Inflammatory macrophage treated with lipopolysaccharide for 1 hour (primary cell): Measurements from ENCODE around the gene TMC7.
A peak's percentile ranks its signal among the peaks of the same experiment; 100 is the strongest.
"Not testable (repeated sequence)": the region's sequence is repeated elsewhere in the genome, so short reads cannot be mapped to it uniquely, and the experiment has no call there.

Source experiments
- DNase-seq, 2 donors: peaks; one replicate each; pipeline ENCODE4 v3.0.0-alpha.2; 2020 to 2022

TMC7 gene

DNA sequence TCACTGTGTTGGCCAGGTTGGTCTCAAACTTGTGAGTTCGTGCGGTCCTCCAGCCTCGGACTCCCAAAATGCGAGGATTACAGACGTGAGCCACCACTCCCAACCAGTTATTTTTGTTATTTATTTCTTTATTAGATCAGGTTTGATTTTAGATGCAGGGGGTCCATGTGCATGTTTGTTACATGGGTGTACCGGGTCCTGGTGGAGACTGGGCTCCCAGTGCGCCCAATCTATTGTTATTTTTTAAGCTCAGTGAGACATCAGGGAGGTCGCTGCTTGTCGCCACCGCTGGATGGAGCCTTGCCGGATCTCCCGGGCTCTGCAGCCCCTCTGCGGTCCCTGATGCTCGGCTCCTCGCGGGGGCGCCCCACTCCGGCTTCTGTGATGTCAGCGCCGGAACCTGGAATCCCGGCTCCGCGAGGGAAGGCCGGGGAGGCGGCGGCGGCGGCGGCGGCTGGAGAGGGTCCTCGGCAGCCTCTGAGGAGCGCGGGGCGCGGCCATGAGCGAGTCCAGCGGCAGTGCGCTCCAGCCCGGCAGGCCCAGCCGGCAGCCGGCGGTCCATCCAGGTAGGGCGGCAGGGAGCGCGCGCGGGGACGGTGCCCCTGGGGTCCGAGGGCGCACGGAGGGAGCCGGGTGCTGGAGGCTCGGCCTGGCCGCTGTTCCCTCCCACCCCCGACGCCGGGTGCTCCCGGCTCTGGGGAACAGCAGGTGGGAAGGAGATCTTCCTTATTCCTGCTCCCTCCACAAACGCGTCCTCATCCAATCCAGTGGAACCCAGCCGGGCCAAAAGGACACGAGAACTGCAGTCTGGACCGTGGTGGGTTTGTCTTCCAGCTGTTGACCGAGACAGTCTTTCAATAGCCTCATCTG lies at the start of gene TMC7:
TMC7 (plus strand) TSS at position 370 of the 870 bp plus-strand sequence; CDS start at position 500, 130 bp downstream.
- DNase-seq = peak; percentile 6 to 14

DNA sequence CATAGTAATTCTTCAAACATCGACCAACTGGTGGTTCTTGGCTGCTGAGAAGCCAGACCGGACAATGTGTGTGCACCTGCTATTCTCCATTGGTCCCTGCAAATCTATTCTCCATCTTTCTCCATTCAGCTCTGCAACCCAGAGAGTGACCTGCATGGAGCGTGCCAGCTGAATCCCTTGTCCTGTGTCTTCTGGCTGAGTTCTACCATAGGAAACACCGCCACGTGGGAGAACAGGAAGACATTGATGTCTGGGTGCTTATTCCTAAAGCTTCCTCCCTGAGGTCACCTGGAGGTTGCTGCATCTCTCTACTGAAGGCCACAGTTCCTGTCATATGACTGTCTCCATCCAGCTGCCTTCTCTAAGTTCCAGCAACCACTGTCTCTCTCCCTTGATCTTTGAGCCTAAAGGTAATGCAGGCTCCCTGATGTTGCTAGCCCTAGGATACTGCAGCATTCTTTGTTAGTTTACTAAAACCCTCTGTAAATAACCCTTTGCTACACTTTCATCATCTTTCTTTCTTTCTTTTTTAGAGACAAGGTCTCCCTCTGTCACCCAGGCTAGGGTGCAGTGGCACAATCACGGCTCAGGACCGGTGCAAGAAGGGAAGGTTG lies 46.9 kb upstream of the TMC7 start:
- no peak for DNase-seq

DNA sequence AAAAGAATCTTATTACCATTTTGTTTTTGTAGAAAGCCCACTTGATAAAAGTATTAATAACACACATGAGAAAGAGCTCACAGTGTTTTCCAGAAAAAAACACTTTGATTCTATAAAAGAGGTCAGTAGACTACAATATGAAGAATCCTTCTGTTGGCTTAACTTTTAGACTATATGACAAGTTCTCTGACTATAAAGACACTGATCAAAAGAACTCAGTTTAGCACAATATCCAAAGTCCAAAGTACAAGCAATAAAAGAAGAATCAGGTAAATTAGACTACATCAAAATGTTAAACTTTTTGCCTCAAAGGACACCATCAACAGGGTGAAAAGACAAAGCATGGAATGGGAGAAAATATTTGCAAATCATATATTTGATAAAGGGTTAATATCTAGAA lies 46.3 kb upstream of the TMC7 start:
- DNase-seq = no peak

DNA sequence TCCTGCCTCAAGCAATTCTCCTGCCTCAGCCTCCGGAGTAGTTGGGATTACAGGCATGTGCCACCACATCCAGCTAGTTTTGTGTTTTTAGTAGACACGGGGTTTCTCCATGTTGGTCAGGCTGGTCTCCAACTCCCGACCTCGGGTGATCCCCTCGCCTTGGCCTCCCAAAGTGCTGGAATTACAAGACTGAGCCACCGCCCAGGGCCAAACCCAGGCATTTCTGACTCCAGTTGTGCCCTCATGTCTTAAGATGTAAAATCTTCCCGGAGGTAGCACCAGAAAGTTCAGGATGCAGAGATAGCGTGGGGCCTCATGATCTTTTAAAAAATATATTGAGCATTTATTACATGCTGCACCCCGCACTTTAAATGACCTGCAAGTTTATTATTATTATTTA lies 44.7 kb upstream of the TMC7 start:
- no peak for DNase-seq

DNA sequence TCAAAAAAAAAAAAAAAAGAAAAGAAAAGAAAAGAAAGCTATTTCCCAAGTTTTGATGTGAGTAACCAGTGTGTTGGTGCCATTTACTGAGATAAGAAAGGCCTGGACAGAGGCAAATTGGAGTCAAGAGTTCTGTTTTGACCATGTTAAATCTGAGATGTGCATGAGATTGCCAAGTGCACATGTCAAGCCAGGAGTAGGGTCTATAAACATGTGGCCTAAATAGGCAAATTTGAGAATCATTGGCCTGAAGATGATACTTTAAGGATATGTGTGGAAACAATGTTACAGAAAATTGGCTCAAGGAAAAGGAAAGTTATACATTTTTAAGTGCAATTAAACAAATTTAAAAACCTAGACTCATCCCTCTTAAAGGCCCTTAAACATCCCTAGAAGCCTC lies 42.3 kb upstream of the TMC7 start:
- no peak for DNase-seq

DNA sequence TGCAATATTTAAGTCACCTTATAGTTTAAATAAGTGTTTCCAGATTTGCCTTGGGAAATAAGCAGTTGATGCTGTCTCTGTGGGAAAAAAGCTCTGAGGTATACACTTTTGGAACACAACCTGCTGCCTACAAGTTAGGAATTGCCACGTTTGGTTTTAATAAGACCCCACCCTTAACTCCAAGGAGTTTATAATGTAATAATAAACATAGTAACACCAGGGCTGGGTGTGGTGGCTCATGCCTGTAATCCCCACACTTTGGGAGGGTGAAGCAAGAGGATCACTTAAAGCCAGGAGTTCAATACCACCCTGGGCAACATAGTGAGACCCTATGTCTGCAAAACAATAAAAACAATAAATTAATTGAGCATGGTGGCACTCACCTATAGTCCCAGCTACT lies 41.7 kb upstream of the TMC7 start:
- no peak for DNase-seq

DNA sequence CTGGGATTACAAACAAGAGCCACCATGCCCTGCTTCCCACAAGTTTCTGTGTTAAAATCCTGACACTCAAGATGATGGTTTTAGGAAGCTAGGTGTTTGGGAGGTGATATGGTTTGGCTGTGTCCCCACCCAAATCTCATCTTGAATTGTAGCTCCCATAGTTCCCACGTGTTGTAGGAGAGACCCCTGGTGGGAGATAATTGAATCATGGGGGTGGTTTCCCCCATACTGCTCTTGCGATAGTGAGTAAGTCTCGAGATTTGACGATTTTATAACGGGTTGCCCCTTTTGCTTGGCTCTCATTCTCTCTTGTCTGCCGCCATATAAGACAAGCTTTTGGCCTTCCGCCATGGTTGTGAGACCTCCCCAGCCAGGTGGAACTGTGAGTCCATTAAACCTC lies 40.3 kb upstream of the TMC7 start:
- DNase-seq = no peak

DNA sequence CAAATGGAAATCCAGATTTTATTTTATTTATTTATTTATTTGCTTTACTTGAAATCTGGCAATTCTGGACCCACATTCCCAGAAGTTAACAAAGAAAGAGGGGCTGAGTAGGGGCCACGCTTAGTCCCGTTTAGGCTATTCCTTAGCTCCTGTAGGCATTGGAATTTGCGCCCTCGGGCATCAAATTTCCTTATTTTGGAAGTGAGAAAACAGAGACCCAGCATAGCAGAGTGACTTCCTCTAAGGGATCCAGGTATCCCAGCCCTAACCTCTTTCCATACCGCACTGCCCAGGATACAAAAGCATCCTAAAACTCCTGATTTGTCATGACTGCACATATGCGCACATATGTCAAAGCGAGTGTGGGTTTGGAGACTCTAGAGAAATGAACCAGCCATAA lies 38.5 kb upstream of the TMC7 start:
- DNase-seq = no peak

DNA sequence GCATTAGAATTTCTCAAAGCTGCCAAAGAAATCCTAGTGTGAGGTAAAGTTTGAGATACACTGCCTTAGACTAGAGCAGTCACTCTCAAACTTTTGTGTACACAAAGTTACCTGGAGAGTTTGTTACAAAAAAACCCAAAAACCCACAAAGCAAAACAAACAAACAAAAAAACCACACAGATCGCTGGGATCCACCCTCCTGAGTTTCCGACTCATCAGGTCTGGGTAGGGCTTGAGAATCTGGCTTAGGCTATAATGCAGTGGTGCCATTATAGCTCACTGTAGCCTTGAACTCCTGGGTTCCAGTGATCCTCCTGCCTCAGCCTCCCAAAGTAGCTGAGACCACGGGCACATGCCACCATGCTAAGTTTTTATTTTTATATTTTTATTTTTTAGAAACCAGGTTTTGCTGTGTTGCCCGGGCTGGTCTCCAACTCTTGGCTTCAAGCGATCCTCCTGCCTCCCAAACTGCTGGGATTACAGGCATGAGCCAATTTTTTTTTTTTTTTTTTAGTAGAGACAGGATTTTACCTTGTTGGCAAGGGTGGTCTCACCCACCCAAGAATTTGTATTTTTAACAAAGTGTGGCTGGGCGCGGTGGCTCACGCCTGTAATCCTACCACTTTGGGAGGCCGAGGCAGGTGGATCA lies 35.2 kb upstream of the TMC7 start:
- DNase-seq = no peak

DNA sequence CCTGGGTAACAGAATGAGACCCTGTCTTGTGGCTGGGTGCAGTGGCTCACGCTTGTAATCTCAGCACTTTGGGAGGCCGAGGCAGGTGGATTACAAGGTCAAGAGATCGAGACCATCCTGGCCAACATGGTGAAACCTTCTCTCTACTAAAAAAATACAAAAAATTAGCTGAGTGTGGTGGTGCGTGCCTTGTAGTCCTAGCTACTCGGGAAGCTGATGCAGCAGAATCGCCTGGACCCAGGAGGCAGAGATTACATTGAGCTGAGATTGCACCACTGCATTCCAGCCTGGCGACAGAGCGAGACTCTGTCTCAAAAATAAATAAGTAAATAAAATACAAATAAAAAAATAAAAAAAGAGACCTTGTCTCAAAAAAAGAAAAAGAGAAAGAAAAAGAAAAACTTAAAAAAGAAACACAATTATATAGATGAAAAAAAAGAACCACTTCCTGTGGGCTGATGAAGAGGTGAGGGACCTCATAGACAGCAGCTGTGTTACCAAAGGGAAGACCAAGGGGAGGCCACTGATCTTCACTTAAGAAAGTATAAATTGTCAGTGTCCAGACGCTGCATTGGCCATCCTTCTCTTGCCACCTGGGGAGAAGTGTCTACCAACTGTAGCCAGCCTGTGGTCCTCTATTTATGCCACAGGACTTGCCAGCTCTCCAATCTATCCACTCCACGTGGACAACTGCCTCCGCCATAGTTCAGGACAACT lies 33.1 kb upstream of the TMC7 start:
- no peak for DNase-seq

DNA sequence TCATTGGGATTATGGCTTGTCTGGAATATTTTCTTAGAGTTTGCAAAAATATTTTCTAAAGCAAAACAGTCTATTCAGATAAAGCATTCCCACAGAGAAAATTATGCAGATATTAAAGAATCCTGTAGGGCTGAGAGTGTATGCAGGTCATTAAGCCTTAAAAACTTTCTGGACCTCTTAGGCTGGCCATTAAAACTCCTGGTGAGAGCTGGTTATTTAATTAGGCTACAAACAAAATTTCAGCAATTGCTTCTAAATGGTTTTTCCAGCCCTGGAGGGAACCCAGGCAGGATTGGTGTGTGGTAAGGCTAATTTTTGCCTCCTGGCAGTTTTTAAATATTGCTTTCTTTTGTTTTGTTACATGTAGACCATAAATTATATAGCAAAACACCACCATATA lies 30.2 kb upstream of the TMC7 start:
- no peak for DNase-seq

DNA sequence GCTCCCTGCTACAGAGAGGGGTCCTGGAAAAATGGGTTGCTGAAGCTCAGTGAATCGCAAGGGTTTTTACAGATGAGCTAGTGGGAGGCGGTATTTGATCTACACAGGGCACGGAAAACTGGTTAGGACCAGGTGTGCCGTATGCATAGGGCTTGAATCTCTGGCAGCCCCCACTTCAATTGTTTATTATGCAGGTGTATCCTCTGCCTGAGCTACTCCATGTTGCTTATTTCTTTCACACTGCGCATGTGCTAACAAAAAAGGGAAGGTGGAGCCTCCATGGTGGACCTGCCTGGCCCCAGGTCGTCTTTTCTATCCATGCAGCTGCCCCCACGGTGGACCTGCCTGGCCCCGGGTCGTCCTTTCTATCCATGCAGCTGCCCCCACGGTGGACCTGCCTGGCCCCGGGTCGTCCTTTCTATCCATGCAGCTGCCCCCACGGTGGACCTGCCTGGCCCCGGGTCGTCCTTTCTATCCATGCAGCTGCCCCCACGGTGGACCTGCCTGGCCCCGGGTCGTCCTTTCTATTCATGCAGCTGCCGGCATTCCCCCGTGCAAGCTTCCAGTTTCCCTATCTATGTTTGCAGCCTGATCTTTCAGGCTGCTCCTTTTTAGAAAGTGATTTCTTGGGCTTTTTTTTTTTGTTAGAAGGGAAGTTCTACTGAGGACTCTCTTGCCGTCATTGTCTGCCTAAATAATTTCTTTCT lies 27.7 kb upstream of the TMC7 start:
- peak in 1 of 2 donors; percentile 19 for DNase-seq

DNA sequence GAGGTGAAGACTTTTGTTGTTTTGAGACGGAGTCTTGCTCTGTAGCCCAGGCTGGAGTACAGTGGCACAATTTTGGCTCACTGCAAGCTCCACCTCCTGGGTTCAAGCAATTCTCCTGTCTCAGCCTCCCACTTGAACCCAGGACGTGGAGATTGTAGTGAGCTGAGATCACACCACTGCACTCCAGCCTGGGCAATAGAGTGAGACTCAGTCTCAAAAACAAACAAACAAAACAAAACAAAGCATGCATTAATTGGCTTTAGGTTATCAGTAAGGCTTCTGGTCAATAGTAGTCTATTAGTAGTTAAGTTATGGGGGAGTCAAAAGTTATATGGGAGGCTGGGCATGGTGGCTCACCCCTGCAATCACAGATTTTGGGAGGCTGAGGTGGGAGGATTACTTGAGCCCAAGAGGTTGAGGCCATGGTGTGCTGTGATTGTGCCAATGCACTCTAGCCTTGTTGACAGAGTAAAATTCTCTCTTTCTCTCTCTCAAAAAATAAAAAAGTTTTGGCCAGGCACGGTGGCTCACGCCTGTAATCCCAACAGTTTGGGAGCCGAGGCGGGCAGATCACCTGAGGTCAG lies 27.0 kb upstream of the TMC7 start:
- not testable (repeated sequence) for DNase-seq

DNA sequence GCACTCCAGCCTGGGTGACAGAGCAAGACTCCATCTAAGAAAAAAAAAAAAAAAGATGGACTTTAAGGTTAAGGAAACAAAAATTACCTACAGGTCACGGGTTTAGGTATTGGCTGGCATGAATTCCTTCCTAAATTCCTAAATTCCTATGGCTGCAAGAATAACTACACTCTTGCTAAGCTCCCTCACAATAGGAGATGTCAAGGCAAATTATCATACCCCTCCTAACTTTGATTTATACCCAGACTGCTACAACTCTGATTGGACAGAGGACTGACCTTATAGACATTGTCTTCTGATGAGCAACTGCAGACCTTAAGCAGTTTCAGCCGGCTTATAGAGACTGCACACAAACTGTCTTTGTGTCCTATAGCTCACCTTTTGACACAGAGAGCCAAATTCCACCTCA lies 25.1 kb upstream of the TMC7 start:
- DNase-seq = no peak

DNA sequence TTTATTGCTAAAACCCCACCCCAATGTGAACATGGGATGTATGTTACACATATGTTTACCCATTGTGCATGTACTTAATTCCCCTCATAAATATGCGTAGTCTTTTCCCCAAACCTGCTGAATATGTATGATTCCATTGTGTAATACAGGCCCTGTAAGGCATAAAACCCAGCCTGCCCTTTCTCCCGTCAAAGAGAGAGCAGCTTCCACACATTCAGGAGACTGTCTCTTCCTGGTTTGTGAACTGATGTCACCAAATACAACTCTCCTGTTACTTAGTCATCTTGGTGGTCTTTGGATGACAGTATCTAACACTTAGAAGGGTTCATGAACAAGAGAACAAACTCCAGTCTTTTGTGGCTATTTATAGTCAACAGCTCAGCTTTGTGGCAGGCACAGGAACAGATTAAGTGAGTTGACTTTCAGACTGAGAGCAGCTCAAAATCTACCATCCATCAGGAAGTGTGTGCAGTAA lies 24.7 kb upstream of the TMC7 start:
- DNase-seq = no peak

DNA sequence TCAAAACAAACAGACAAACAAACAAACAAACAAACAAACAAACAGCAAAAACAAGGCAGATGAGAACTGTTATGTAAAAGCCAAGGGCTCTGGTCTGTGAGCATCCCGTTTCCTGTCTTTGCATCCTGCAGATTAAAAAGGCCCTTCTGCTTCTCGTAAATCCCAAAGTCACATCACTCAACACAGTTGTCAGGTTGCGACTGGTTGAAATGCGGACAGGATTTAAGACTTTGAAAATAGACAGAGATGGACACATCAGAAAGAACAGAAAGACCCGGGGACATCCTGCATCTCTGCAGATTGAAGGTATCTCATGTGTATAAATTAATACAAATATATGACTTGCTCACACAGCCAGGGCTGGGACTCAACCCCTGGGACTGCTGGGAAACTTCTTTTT lies 18.2 kb upstream of the TMC7 start:
- no peak for DNase-seq

DNA sequence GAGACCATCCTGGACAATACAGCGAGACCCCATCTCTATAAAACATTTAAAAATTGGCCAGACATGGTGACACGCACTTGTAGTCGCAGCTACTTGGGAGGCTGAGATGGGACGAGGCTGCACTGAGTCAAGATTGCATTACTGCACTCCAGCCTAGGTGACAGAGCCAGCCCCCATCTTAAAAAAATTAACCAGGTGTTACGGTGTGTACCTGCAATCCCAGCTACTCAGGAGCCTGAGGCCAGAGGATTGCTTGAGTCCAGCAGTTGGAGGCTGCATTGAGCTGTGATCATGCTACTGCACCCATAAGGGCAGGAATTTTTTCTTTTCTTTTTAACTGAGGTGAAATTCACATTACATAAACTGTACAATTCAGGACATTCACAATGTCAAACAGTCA lies 16.9 kb upstream of the TMC7 start:
- DNase-seq = no peak

DNA sequence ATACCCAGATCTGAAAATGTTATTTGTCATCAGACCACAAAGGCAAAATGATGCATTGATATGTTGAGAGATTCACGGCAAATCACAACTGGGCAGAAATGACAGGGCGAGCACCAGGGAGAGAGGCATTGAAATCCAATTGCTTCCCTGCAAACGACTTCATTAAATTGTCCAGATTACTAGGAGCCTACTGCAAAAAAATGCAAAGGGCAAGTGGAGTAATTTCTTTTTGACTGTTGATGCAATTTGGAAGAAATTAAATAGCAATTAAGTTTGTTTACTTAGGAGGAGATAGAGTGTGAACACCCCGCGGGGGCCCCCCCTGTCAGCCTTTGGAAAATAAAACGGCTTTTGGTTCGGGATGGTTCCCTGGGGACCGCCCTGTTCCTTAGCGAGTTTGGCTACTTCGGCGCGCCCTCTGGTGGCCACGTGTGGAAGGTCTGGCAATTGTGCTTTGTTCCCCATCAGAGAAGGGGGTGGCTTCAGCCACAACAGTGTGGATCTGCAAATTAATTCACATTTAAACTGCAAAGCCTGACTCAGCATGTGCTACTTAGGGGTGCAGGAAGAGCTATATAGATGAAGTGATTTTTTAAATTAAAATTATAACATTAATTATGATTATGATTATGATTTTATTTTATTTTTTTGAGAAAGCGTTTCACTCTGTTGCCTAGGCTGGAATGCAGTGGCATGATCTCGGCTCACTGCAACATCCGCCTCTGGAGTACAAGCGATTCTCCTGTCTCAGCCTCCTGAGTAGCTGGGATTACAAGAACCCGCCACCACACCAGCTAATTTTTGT lies 14.5 kb upstream of the TMC7 start:
- peak; percentile 44 to 96 for DNase-seq

DNA sequence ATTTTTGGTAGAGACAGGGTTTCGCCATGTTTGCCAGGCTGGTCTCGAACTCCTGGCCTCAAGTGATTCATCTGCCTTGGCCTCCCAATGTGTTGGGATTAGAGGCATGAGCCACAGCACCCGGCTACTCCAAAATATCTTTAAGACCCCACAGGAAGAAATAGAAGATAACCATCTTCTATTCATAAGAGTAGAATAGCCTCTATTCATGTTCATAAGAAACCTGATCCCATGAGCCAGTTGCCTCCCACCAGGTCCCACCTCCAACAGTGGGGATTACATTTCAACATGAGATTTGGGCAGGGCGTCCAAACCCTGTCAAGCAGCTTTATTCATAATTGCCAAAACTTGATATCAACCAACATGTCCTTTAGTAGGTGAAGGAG lies 13.9 kb upstream of the TMC7 start:
- DNase-seq = no peak

DNA sequence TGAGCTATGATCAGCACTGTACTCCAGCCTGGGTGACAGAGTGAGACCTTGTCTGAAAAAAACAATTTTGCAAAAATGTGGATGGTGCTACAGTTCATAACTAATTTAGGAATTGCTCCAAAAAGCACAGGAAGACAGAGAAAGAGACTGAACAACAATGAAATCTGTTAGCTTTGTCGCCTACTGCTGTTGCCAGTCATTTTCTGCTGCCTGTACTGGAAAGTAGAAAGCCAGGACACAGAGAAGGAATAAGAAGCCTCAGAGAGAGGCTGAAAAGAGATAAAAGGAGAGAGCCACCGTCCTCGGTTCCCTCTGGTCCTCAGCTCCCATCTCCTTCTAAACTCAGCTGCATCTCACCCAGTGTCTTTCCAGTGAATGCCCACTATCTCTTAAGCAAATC lies 8.6 kb upstream of the TMC7 start:
- no peak for DNase-seq

DNA sequence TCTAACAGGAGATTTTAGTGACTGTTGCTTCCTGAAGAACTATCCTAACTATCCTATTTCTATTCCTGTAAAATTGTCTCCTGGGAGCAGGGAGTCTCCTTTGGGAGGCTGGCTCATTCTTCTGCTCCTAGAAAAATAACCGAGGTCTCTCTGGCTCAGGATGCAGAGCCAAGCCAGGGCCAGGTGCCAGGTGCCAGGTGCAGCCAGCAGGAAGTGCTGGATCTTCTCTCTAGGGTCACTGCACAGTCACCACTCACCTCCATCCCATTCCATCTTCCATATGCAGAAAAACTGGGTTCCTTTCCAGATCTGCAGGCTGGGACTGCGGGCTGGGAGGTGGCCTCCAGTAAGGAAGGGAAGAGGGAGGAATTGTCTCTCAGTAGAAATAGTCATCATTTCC lies 3.8 kb upstream of the TMC7 start:
- DNase-seq = no peak
